Stimulated activated CD8-positive, alpha-beta memory T cell treated with anti-CD3 and anti-CD28 coated beads, Interleukin-12 subunit alpha, Interleukin-12 subunit beta, amount 100 ng/mL, for 24 hours (primary cell): ENCODE data around the gene PSTPIP2.
"Not testable (repeated sequence)": the region's sequence is repeated elsewhere in the genome, so short reads cannot be mapped to it uniquely, and the experiment has no call there.

Source experiments
- DNase-seq: peaks from one replicate; pipeline ENCODE4 v3.0.0-alpha.2; 2020; ENCODE audit errors: extremely low read depth

PSTPIP2 gene, protein sequence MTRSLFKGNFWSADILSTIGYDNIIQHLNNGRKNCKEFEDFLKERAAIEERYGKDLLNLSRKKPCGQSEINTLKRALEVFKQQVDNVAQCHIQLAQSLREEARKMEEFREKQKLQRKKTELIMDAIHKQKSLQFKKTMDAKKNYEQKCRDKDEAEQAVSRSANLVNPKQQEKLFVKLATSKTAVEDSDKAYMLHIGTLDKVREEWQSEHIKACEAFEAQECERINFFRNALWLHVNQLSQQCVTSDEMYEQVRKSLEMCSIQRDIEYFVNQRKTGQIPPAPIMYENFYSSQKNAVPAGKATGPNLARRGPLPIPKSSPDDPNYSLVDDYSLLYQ

DNA sequence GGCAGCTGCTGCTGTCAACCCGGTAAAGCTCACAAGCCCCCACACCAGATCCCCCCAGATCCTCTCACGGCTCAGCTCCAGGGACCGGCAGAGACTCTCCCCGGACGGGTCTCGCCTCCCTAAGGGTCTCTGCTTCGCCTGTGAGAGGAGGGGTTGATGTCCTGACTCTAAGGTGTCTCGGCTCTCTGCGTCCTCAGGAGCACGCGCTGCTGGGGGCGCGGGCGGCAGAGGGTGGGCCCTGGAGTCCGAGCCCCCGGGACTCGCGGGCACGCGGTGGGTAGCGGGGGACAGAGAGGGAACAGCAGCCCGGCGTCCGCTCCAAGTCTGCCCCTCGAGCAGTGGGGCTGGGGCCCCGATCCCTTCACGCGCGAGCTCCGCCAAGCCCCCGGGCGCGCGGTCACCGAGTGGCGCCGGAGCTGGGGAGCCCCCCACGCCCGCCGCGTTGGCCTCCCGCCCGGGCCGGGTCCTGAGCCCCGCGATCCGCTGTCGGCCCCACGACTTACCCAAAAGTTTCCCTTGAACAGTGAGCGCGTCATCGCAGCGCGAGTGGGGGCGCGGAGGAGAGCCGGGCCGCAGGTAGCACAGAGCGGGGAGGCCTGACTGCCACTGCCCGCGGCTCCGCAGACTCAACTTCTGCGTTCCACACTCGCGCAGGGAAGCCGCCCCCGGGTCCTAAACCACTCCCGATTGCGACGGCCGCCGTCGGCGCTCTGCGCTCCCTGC lies at the start of gene PSTPIP2:
Gene PSTPIP2, minus strand, starts transcription at position 608 of the 723 bp plus-strand sequence. Its CDS starts 72 bp downstream, at position 536.
- no peak for DNase-seq

DNA sequence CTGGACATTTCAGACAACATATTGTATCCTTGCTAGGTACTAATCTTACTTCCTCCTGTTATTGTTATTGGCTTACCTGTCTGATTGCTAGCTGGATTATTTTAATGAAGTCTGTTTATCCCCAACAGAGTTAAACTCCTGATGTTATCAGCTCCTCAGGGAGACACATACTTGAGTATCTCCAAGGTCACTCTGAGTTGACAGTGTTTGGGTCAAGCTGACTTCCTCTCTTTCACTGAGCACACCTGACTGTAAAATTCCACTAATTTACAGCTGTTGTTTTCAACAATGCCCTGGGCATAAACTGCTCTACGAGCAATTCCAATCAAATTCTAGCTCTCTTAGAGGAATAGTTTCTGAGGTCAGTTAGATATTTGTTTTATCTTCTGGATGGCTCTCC lies 41.7 kb upstream of the PSTPIP2 start:
- no peak for DNase-seq

DNA sequence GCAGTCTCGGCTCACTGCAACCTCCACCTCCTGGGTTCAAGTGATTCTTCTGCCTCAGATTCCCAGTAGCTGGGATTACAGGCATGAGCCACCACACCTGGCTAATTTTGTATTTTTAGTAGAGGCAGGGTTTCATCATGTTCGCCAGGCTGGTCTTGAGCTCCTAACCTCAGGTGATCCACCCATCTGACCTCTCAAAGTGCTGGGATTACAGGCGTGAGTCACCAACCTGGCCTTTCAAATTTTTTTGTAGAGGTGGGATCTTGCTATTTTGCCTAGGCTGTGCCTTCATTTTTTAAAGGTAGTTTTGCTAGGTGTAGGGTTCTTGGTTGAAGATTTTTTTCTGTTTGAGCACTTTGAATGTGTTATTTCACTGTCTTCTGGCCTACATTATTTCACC lies 38.3 kb upstream of the PSTPIP2 start:
- DNase-seq, result no peak

DNA sequence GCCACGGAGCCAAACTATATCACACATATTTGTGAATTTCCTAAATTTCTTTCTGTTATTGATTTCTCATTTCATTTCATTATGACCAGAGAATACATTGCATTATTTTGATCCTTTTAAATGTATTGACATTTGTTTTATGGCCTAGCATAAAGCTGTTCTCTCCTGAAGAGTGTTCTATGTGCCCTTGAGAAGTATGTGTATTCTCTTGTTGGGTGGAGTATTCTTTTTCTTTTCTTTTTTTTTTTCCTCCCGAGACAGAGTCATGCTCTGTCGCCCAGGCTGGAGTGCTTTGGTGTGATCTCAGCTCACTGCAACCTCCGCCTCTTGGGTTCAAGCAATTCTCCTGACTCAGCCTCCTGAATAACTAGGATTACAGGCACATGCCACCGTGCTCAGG lies 37.3 kb upstream of the PSTPIP2 start:
- no peak for DNase-seq

DNA sequence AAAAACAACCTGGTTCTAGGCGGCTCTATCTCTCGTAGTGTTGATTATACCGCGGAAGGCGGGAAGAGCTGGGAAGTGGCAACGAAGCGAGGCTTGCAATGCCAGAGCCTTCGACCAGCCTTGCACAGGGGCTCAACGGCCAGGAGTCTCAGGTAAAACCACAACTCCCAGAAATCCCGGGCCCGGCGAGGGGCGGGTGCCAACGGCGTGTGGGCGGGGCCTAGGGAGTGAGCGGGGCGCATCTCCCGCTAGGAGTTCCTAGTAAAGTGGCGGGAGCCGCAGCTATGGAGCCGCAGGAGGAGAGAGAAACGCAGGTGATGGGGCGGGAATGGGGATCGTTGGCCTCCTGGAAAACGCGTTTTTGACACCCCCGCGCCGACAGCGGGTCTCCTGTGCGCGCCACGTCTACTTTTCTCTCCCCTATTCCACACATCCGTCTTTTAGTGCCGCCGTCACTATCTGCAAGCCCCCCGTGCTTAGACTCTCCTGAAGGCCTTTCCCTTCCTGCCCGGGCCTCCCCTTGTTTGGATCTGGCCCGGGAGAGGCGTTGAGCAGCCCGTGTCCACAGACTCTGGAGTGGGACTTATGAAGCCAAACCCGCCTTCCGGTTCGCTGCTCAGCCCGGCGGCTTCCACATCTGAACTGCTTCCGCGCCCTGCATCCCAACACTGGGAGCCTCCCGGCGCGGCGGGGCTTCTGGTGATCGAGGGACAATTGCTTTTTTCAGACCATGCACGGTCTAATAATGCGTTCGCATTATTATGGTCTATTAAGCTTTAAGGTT lies 32.3 kb upstream of the PSTPIP2 start, which contains the start of gene HAUS1:
Gene HAUS1, plus strand, starts transcription at position 258 of the 784 bp plus-strand sequence. Its CDS starts 27 bp downstream, at position 285.
- DNase-seq, result peak; percentile 66

DNA sequence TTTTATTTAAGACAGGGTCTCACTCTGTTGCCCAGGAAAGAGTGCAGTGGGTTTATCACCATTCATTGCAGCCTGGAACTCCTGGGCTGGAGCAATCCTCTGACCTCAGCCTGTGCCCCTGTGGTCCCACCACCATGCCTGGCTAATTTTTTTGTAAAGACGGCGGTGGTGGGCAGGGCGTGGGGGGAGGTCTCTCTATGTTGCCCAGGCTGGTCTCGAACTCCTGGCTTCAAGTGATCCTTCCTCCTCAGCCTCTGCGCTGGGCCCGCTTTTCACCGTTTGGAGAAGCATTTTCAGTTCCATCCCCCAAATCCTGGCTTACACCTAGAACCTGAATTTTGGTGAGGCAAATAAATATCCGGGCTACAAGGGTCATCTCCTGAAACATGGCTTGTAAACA lies 27.4 kb upstream of the PSTPIP2 start:
- DNase-seq, result no peak

DNA sequence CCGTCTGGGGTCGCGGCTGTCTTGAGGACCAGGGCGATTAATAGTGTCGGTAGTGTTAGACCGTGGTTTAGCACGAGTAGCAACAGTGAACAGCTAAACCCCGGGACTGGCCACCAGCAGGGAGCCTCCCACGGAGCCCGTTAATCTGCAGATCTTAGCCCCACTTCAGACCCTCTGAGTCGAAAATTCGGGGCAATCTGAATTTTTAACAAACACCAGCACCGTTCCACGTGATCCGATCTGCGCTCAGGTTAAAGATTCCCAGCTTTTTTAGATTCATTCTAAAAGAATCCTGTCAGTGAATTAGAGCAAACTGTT lies 26.5 kb upstream of the PSTPIP2 start:
- no peak for DNase-seq

DNA sequence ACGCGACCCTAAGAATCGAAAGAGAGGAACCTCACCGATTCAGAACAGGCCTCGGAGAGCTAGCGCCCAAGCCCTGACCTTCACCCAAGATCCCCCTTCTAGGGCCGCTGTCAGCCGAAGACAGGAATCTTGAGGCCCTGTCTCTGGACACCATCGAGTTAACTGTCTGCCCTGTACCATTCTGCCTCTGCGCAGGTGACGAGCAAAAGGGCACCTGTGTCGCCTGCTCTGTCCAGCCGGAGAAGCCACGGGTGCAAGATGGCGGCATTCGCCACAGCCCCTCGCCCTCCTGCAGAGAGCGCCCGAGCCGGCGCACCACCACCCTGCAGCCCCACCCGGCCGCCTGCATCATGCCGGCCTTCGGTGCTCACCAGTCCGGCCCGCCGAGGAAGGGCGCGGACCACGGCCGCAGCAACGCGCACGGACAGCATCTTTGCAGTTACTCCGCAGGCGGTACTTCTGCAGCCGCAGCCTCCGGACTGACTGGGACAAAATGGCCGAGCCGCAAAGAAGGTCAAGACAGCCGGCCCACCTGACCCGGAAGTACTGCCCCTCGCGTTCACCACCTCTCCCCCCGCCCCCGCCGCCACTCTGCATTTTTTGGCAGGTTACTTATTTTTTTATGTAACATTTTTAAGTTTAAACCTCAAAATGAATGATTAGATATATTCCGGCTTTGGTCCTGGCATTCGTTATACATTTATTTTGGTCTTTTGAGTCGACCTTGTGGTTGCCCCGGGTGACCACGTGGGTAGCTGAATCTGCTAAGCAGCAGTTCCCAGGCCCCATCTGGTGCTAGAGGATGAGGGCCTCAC lies 25.9 kb upstream of the PSTPIP2 start, which contains the start of gene ATP5F1A:
Gene ATP5F1A, minus strand, starts transcription at position 496 of the 815 bp plus-strand sequence. Its CDS starts 65 bp downstream, at position 431.
- peak; percentile 72 for DNase-seq

DNA sequence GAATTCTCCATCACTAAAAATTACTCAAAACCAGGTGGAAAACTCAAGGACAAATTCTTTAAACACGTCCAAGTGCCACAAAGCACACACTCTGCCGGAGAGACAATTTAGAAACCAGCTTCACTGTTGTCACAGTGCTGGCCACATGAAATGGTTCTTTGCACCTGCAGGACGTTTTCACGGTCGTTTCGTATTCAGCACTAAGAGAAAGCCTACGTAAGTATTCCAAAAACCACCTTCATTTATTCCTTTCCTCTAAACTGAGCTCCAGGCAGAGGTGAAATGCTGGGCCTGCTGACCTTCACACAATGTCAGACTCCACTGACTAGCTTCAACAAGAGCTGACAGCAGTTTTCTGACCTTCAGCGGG lies 25.4 kb upstream of the PSTPIP2 start:
- no peak for DNase-seq

DNA sequence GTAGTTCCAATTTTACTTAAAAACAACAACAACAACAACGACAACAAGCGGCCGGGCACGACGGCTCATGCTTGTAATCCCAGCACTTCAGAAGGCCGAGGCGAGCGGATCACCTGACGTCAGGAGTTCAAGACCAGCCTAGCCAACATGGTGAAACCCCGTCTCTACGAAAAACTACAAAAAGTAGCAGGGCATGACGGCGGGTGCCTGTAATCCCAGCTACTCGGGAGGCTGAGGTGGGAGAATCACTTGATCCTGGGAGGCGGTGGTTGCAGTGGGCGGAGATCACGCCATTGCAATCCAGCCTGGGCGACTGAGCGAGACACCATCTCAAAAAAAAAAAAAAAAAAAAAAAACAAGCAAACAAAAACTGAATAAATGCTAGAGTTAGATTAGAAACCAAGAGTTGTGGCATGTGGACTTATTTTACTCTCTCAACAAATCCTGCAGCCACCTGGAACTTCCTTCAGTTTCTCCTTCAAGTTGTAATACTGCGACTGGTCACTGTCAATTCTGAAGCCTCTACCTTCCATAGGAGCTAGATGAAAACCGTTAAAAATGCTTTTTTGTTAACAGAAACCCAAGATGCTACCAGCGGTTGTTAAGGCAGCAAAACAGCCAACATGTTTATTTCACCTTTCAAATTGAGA lies 24.7 kb upstream of the PSTPIP2 start:
- no peak for DNase-seq

DNA sequence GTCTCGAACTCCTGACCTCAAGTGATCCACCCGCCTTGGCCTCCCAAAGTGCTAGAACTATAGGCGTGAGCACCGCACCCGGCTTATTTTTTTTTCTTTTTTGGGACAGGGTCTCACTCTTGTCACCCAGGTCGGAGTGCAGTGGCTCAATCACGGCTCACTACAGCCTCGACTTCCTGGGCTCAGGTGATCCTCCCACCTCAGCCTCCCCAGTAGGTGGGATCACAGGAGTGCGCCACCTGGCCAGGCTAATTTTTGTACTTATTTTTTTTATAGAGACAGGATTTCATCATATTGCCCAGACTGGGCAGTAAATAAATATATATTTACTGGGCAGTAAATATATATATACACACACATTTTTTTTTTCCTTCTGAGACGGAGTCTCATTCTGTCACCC lies 23.5 kb upstream of the PSTPIP2 start:
- no peak for DNase-seq

DNA sequence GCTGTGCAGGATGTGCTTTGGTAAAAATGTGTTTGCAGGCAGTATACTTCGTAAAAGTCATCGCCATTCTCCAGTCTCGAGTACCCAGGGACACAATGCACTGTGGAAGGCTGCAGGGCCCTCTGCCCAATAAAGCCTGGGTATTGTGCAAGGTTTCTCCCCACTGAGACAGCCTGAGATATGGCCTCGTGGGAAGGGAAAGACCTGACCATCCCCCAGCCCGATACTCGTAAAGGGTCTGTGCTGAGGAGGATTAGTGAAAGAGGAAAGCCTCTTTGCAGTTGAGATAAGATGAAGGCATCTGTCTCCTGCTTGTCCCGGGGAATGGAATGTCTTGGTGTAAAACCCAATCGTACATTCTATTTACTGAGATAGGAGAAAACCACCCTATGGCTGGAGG lies 16.4 kb upstream of the PSTPIP2 start:
- not testable (repeated sequence) for DNase-seq

DNA sequence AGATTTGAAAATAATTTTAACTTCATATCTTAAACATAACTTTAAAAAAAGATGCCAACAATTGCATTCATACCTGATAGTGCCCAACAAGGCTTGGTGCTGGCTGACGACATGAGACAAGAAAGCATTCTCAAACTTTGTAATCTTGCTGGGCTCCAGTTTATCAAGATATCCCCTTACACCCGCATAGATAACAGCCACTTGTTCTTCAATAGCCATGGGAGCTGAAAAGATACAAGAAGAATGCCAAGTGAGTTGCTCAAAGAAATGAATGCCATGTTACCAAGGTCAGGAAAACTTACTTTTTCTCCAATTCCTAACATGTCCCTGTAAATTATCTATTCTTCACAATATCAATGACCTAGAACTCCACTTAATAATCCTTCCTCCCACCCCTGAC lies 12.4 kb upstream of the PSTPIP2 start:
- DNase-seq, result no peak

DNA sequence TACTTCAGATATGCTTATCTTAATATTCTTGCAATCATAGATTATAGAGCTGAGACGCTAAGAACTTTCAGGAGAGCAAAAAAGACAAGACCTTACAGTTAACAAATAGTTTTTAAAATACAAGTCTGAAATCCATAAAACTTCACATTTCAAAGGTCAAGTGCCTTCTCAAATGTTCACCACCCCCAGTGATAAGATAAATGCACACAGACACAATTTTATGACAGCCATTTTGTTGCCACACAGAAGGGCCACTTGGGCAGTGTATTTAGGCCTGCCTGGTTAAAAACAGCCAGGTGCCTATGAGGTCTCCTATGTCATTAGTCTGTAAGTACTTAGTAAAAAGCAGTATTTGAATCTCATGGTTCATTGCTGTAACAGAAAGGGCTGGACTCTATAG lies 8.1 kb upstream of the PSTPIP2 start:
- DNase-seq, result no peak

DNA sequence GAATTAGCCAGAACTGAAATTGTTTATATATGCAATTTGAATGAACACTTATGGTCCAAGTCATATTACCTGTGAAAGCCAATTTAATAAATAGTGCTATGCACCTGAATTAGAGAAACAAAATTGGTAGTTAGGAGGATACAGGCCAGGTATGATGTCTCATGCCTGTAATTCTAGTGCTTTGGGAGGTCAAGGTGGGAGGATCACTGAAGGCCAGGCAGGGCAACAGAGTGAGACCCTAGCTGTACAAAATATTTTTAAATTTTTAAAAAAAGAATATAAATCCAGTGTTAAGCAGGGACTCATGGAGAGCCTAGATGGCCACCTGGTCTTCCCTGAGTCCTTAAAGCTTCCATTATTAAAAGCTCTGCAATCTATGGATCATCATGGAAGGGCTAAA lies 7.3 kb upstream of the PSTPIP2 start:
- DNase-seq, result no peak

DNA sequence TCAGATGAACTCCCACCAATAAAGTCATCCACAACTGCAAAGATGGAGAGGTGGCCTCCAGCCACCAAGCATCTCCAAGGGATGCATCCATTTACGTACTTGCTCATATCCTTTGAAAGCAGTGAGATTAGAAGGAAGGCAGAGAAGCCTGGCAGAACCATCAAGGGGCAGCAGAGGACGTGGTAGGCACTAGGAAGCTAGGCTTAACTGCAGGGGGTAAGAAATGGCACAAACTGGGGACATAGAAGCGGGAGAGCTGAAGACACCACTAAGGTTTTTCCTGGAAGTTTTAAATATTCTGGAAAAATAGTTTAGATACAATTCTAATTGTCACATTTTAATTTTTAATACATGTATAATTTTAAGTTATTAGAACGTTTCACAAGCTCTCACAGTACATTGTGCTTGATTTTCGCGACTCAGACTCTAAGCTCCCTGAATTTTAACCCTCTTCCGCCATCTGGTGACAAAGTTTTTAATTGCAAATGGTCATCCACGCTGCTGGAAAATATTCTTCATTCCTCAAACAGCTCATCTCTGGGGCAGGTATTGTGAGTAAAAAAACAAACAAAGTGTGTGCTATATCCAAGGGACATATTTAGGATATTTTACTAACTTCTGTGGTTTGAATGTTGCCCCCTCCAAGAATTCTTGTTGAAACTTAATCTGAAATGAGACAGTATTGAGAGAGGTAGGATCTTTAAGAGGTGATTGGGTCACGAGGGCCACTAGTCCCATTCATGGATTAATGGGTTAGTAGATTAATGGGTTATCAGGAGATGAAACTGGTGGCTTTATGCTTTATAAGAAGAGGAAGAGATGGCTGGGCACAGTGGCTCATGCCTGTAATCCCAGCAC lies 1.6 kb upstream of the PSTPIP2 start:
- no peak for DNase-seq

DNA sequence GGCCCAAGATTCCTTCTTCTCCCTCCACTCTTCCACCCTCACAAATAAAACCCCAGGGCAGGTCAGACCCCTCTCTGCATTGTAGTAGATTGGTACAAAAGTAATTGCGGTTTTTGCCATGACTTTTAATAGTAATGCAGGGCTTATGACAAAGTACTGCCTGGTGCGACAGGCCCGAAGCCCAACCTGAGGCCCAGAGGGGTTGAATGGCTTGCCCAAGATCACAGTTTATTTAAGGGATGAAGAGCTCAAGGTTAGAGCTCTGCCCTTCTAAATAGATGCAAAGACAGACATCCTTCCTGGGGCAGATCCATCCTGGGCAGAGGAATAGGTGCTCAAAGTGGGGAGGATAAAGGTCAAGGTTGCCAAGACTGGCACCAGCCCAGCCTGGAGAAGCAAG lies 899 bp upstream of the PSTPIP2 start:
- DNase-seq, result no peak

DNA sequence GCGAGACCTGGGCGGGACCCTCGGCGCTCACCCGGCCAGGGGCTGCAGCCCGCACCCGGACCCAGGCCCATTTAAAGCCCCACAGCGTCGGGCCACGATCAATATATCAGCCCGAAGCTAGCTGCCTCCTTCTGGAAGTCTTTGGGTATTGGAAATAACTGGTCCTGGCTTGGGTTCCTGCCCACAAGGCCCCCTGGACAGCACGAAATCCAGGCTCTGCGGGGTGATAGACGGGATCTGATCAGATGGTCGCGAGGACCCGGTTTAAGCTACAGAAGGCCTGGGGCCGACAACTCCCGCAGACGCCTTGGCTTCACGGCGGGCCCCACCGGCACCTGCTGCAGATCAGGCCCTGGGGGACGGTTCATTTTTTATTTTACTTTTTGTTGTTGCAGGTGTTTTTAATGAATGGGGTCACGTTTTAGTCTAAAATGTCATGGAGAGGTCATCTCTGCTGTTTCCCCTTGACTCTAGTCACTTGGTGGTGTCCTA lies 362 bp upstream of the PSTPIP2 start:
- no peak for DNase-seq

DNA sequence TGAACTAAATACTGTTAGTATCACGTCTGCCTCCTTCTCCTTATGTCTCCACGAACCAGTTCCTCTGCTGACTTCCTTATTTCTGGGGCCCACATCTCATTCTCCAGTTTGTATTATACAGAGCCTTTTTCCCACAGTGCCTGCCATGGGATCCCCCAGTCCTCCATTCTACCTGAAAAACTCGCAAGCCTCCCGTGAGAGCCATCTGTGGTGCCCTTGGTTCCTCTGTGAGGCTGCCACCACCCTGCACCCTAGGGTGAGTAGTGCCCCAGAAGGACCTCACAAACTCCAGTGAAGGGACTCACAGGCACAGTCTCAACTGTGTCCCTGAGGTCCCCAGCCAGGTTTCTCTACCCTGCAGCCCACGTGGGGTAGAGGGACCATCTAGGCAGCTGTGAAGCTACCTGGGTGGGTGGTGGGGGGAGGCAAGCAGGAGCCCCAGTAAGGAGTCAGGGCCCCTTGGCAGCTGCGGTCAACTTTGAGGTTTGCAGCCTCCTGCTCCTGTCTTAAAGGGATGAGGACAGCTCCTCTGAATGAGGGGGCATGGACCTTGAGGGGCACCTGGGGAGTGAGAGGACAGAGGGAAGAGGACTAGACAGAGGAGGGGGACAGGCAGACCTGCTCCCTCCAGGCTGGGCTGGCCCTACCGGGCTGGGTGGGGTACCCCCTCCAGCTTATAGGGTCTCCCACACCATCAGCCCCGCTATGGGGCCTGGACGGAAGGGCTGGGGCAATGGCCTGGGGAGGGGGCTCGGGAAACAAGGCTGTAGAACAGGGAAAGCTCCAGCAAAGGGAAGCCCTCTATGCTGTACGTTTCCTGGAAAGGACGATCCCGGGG lies 1.0 kb downstream of the PSTPIP2 start:
- no peak for DNase-seq
